Vagina (tissue), 2 donors: ENCODE results near the gene CDR2L.

Experiments
- CTCF ChIP-seq, 3 experiments: fragments of 450-650 bp in 2 of 3; fragments of 200-600 bp in 1 of 3; sonication (generic) in 1 of 3; IDR thresholded peaks; one replicate each; pipeline ENCODE4 v1.5.1; 2017 to 2019; ENCODE audit warnings: antibody characterized with exemption in 3 of 3, mild to moderate bottlenecking in 2 of 3, moderate library complexity in 2 of 3
- POLR2A ChIP-seq, 2 donors: fragments of 450-650 bp; IDR thresholded peaks; one replicate each; pipeline ENCODE4 v1.6.1; 2017; ENCODE audit warnings: antibody characterized with exemption in 2 of 2, mild to moderate bottlenecking in 2 of 2, moderate library complexity in 2 of 2

GRCh38 chr17:74962622-74963394, 24.6 kb upstream of the CDR2L start:
- TF ChIP-seq CTCF (IDR thresholded peaks at IDR 0.05), result no peak
- no peak for TF ChIP-seq POLR2A (IDR thresholded peaks at IDR 0.05)
